ENCODE measurements around the gene PDGFRB.

- TF ChIP-seq CTCF (conservative IDR thresholded peaks at IDR 0.05 in 1 of 2, IDR thresholded peaks at IDR 0.05 in 1 of 2; ENCODE audit: extremely low read depth in 1 of 2, insufficient read depth in 1 of 2, low read depth in 1 of 2, low read length in 2 of 2), result no peak
- TF ChIP-seq EZH2 (IDR thresholded peaks at IDR 0.05; ENCODE audit: borderline replicate concordance, low read length), result no peak
These were observed 80.4 kb downstream of the PDGFRB start for GRCh38 chr5:150075233-150075632.
